Ovary (tissue), 9 donors: ENCODE results near the gene LHFPL6. TPM values are rescaled to one million over a fixed set of nuclear protein-coding genes. Genes with fewer than 3 reads are reported as not detected.

Source experiments
- DNase-seq, 5 donors: peaks; one replicate each; pipeline ENCODE4 v3.0.0-alpha.2; 2019 to 2020
- H3K27ac ChIP-seq, 2 donors: fragments of 200-600 bp; one replicate each; pipeline versions ENCODE4 v1.5.1 to v1.8.0; 2019 to 2022
- H3K27me3 ChIP-seq: fragments of 200-600 bp; one replicate; pipeline ENCODE4 v1.8.0; 2022
- H3K36me3 ChIP-seq: fragments of 200-600 bp; sonication (generic); one replicate; pipeline ENCODE4 v1.5.1; 2019
- H3K4me1 ChIP-seq: one replicate; pipeline ENCODE4 v1.8.1; 2013; ENCODE audit warnings: mild to moderate bottlenecking, moderate library complexity; ENCODE audit not compliant: insufficient read depth
- H3K4me3 ChIP-seq: fragments of 200-600 bp; sonication (generic); one replicate; pipeline ENCODE4 v1.5.1; 2017
- H3K9me3 ChIP-seq, 2 donors: fragments of 200-600 bp in 1 of 2; sonication (generic) in 1 of 2; one replicate each; pipeline versions ENCODE4 v1.5.1 to v1.8.1; 2013 to 2019; ENCODE audit warnings: mild to moderate bottlenecking in 1 of 2, moderate library complexity in 1 of 2
- CTCF ChIP-seq, 3 donors: fragments of 450-650 bp in 2 of 3; fragments of 200-600 bp in 1 of 3; IDR thresholded peaks; one replicate each; pipeline versions ENCODE4 v1.5.1 to v1.8.0; 2016 to 2022; ENCODE audit warnings: antibody characterized with exemption in 3 of 3, mild to moderate bottlenecking in 1 of 3
- EP300 ChIP-seq: sonication (generic); formaldehyde crosslinking; IDR thresholded peaks from one replicate; pipeline ENCODE4 v1.6.1; 2017; ENCODE audit warnings: antibody characterized with exemption
- POLR2A ChIP-seq: fragments of 450-650 bp; IDR thresholded peaks from one replicate; pipeline ENCODE4 v1.6.1; 2017; ENCODE audit warnings: antibody characterized with exemption, mild to moderate bottlenecking, moderate library complexity
- WGBS, 3 donors: extraction: QIAGEN DNeasy Blood & Tissue Kit in 1 of 3; methylation state at CpG; one replicate each; pipeline versions ENCODE4 v1.1.5 to v1.1.7; 2013 to 2017; 5-methylcytosine and 5-hydroxymethylcytosine counted together
- intact Hi-C, 4 donors: fragments of 100-400 bp; cut with DNase I; formaldehyde crosslinking; loops; one replicate each; pipeline versions ENCODE4 v1.11.0 to v1.15.1; 2022 to 2023
- polyA plus RNA-seq, 2 donors: library from polyadenylated mRNA; stranded (reverse); fragments of 200-250 nt in 1 of 2; fragments of 350-450 nt in 1 of 2; fragmentation: Illumina TruSeq in 1 of 2; extraction: RNeasy Lipid Tissue Mini Kit (QIAGEN cat#74804) in 1 of 2; gene quantifications; one replicate each; pipeline ENCODE4 v1.2.3, GENCODE V29; 2013 to 2014
- total RNA-seq, 7 donors: library from RNA; depleted of rRNA in 2 of 7; stranded (reverse); fragments of >200 nt in 2 of 7; fragmentation: NEBNext Ultra II Directional in 3 of 7; extraction: Animal tissue kit (Norgen Biotek cat#: 25700) in 3 of 7; gene quantifications; one replicate each; pipeline versions ENCODE4 v1.1.0 to v1.2.4, GENCODE V29; 2016 to 2023
- donor health status: DM: no; HTN: no; CAD: no; lungs with moderate emphysema.
- donor health status: DM: no; HTN: no; CAD: no.
- donor health status: Bipolar disorder and iron deficiency.
- donor health status: DM: yes; HTN: yes; CAD: no.
- donor health status: DM: no; HTN: no; CAD: no.
- donor health status: DM: yes; HTN: yes; CAD: no.

Gene LHFPL6
- total and polyA plus RNA-seq, 9 donors, result 19.7 to 136 (median 42.4) TPM

DNA sequence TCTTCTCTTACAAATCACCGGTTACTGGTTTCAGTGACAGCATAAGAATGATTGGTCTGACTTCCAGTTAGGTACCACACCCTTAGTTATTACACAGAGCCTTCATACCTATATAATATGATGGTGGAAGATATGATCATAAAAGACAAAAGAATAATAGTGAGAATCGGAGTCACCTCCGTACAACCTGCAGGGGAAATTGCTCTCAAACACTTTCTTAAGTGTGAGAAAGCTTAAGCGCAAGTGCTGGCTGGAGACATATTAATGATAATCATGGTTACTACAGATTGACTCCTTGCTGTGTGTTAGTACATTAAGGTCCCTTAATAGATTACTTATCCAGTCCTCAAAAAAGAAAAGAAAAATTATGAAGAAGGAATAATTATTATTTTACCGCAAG, 1.8 kb upstream of the LHFPL6 start:
- peaks cover 5% of the 10 kb centered on the region for H3K4me1 ChIP-seq
- WGBS, 3 donors, result 84 to 94% (median 85%) methylated on average over 5 of the region's 5 CpGs

GRCh38 chr13:39603424-39603947, 493 bp upstream of the LHFPL6 start:
- Histone ChIP-seq H3K4me1 (peaks cover 5% of the 10 kb centered on the region), H3K27me3 (no peaks in the 10 kb centered on the region), H3K4me3 (peak overlapping the region; percentile 86), H3K36me3 (no peaks in the 10 kb centered on the region), H3K27ac (peak overlapping the region; percentile 89 to 93), H3K9me3 (no peaks in the 10 kb centered on the region)
- WGBS, 3 donors, result 0 to 2% (median 1%) methylated on average over 15 of the region's 15 CpGs
- intact Hi-C loops, result loop anchor here in 2 of 4 donors (10.0 kb wide), 2 partner anchors 189 to 459 kb away; no protein-coding TSS in a partner anchor
- TF ChIP-seq CTCF (IDR thresholded peaks at IDR 0.05) (no peak), EP300 (no peak), POLR2A (no peak)
- DNase-seq, result peak; percentile 18 to 51 (median 39)

More for the DNA sequence above, 1.8 kb upstream of the LHFPL6 start:
- no peaks in the 10 kb centered on the region for H3K27me3 ChIP-seq
- H3K4me3 ChIP-seq, result no peak overlapping the region
- TF ChIP-seq EP300 (no peak), POLR2A (no peak), CTCF (IDR thresholded peaks at IDR 0.05) (no peak)
- DNase-seq, result no peak
- no peaks in the 10 kb centered on the region for H3K9me3 ChIP-seq
- no peaks in the 10 kb centered on the region for H3K36me3 ChIP-seq
- intact Hi-C loops, result loop anchor here in 2 of 4 donors (10.0 kb wide), 2 partner anchors 190 to 460 kb away; no protein-coding TSS in a partner anchor
- H3K27ac ChIP-seq, result no peak overlapping the region

DNA sequence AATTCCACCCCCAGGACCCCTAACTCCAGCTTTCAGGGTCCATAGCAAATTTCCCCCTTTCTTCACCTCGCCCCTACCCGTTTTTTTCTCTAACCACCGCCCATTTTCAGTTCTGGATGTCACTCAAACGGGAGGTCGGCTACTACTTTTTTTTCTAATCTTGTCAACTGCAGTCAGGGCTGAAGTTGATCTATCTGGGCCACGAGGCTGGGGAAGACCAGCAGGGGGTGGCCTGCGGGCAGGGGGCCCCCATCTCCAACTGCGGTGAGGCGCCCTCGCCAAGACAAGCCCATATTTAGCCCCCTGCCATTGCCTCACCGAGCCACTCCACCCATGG, 748 bp downstream of the LHFPL6 start:
- intact Hi-C loops, result loop anchor here in 2 of 4 donors (10.0 kb wide), 2 partner anchors 187 to 457 kb away; no protein-coding TSS in a partner anchor

GRCh38 chr13:39601636-39602035, 1.4 kb downstream of the LHFPL6 start:
- intact Hi-C loops, result loop anchor here in 2 of 4 donors (10.0 kb wide), 2 partner anchors 187 to 457 kb away; no protein-coding TSS in a partner anchor
- no peaks in the 10 kb centered on the region for H3K27me3 ChIP-seq
- no peaks in the 10 kb centered on the region for H3K36me3 ChIP-seq
- no peaks in the 10 kb centered on the region for H3K9me3 ChIP-seq
- TF ChIP-seq POLR2A, result no peak
- TF ChIP-seq EP300, result no peak
- no peak for TF ChIP-seq CTCF (IDR thresholded peaks at IDR 0.05)
- no peak for DNase-seq
- H3K4me1 ChIP-seq, result peaks cover 9% of the 10 kb centered on the region
- 43 to 44% (median 44%) methylated on average over 3 of the region's 3 CpGs for WGBS, 3 donors
- H3K4me3 ChIP-seq, result peak overlapping the region; percentile 86
- no peak overlapping the region for H3K27ac ChIP-seq

More for the DNA sequence above, 748 bp downstream of the LHFPL6 start:
- Histone ChIP-seq H3K4me3 (peak overlapping the region; percentile 86), H3K9me3 (no peaks in the 10 kb centered on the region), H3K27ac (peak overlapping the region; percentile 89 to 93), H3K27me3 (no peaks in the 10 kb centered on the region), H3K36me3 (no peaks in the 10 kb centered on the region), H3K4me1 (peaks cover 9% of the 10 kb centered on the region)
- no peak for TF ChIP-seq CTCF (IDR thresholded peaks at IDR 0.05)
- TF ChIP-seq POLR2A, result no peak
- TF ChIP-seq EP300, result no peak
- DNase-seq, result no peak
- WGBS, 3 donors, result 0 to 1% (median 1%) methylated on average over 11 of the region's 11 CpGs
